Activated B cell treated with CpG ODN at 0.5 μM for 24 hours (primary cell): ENCODE results near the gene ELP6. TPM values are rescaled to one million over a fixed set of nuclear protein-coding genes. Genes with fewer than 3 reads are reported as not detected.

Experiments used
- ATAC-seq: fragments of 200-7000 bp; cut with Tn5 transposase; one replicate; pipeline ENCODE4 v1.10.0; 2021; ENCODE audit warnings: low read depth, mild to moderate bottlenecking, moderate library complexity
- CTCF ChIA-PET: fragments of 350-600 bp; sonication (Branson Sonifier 250); formaldehyde crosslinking; loops from one replicate; lab custom pipeline; 2021; ENCODE audit warnings: antibody characterized with exemption; lab: Charles Lee
- POLR2A ChIA-PET: fragments of 350-600 bp; sonication (Branson Sonifier 250); formaldehyde crosslinking; loops from one replicate; lab custom pipeline; 2021; ENCODE audit warnings: antibody characterized with exemption; lab: Charles Lee
- DNase-seq: peaks from one replicate; pipeline ENCODE4 v3.0.0; 2022
- H3K27ac Mint-ChIP-seq: one replicate; pipeline ENCODE4 v1.8.0; 2020; ENCODE audit warnings: mixed read lengths
- H3K27me3 Mint-ChIP-seq: one replicate; pipeline ENCODE4 v1.8.0; 2021; ENCODE audit warnings: mixed read lengths
- H3K36me3 Mint-ChIP-seq: one replicate; pipeline ENCODE4 v1.8.0; 2021; ENCODE audit warnings: low read depth, mixed read lengths
- H3K4me1 Mint-ChIP-seq: one replicate; pipeline ENCODE4 v1.8.0; 2021; ENCODE audit warnings: mixed read lengths
- H3K4me3 Mint-ChIP-seq: one replicate; pipeline ENCODE4 v1.8.0; 2020; ENCODE audit warnings: mild to moderate bottlenecking, mixed read lengths
- H3K9me3 Mint-ChIP-seq: one replicate; pipeline ENCODE4 v1.8.0; 2020; ENCODE audit warnings: mixed read lengths
- intact Hi-C: fragments of 100-400 bp; cut with micrococcal nuclease; formaldehyde crosslinking; loops from one replicate; pipeline ENCODE4 v1.15.1; 2024
- total RNA-seq: library from RNA; stranded (reverse); gene quantifications from 2 replicates; pipeline ENCODE4 v1.2.3, GENCODE V29; 2022
- TF ChIP-seq, protein P1 (sequence below): fragments of 200-600 bp; IDR thresholded peaks from one replicate; pipeline ENCODE4 v1.8.0; 2022; ENCODE audit warnings: antibody characterized with exemption, mild to moderate bottlenecking

The ELP6 gene
- total RNA-seq, 1 donor from 2014 or later = 45.4 TPM

DNA sequence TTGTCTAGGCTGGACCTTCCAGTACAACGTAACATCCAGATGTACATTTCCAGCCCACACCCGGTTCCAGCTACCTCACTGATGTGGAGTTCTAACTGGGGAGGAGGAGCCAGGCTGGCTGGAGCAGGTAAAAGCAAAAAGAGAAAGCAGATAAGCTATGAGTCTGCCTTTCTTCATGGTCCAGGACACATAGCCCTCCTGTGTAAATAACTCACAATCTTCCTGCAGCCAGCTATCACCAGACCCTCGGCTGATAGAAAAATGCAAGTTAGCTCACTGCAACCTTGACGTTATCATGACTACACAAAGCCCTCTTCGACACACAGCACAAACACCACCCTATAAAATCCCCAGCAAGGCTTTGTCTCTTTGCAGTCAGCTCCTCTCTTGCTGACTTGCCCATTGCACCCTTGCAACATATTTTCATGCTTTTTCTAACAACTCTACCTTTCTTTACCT lies 20.5 kb upstream of the ELP6 start:
- ATAC-seq = no peak
- intact Hi-C loops = no loop called here
- no peaks in the 10 kb centered on the region for H3K9me3 Mint-ChIP-seq
- H3K27ac Mint-ChIP-seq = no peak overlapping the region
- peaks cover 8% of the 10 kb centered on the region for H3K27me3 Mint-ChIP-seq
- TF ChIP-seq, protein P1, sequence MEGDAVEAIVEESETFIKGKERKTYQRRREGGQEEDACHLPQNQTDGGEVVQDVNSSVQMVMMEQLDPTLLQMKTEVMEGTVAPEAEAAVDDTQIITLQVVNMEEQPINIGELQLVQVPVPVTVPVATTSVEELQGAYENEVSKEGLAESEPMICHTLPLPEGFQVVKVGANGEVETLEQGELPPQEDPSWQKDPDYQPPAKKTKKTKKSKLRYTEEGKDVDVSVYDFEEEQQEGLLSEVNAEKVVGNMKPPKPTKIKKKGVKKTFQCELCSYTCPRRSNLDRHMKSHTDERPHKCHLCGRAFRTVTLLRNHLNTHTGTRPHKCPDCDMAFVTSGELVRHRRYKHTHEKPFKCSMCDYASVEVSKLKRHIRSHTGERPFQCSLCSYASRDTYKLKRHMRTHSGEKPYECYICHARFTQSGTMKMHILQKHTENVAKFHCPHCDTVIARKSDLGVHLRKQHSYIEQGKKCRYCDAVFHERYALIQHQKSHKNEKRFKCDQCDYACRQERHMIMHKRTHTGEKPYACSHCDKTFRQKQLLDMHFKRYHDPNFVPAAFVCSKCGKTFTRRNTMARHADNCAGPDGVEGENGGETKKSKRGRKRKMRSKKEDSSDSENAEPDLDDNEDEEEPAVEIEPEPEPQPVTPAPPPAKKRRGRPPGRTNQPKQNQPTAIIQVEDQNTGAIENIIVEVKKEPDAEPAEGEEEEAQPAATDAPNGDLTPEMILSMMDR = no peak
- no peaks in the 10 kb centered on the region for H3K4me1 Mint-ChIP-seq
- CTCF ChIA-PET = interaction anchor here (1.0 to 1.2 kb wide), 2 partner anchors 12 to 13 kb away, joined by 3 to 7 read pairs; no protein-coding TSS in a partner anchor
- H3K4me3 Mint-ChIP-seq = no peak overlapping the region
- no peaks in the 10 kb centered on the region for H3K36me3 Mint-ChIP-seq
- no peak for DNase-seq
- POLR2A ChIA-PET = interaction anchor here (0.6 kb wide), 1 partner anchor 98 kb away, joined by 3 read pairs; no protein-coding TSS in a partner anchor

DNA sequence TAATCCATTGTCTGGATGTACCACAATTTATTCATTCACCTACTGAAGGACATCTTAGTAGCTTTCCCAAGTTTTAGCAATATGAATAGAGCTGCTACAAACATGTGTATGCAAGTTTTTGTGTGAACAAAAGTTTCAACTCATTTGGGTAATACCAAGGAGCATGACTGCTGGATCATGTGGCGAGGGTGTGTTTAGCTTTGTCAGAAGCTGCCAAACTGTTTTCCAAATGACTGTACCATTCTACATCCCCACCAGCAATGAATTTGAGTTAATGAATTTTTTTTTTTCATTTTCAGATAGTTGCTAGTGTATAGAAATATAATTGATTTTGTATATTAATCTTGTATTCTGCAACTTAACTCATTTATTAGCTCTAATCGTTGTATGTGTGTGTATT lies 20.0 kb upstream of the ELP6 start:
- intact Hi-C loops = no loop called here
- H3K27ac Mint-ChIP-seq = no peak overlapping the region
- CTCF ChIA-PET = interaction anchor here (1.0 to 1.2 kb wide), 2 partner anchors 11 to 13 kb away, joined by 3 to 7 read pairs; no protein-coding TSS in a partner anchor
- no peaks in the 10 kb centered on the region for H3K36me3 Mint-ChIP-seq
- H3K4me1 Mint-ChIP-seq = no peaks in the 10 kb centered on the region
- no peak for ATAC-seq
- TF ChIP-seq, protein P1 = no peak
- no peak for DNase-seq
- peaks cover 3% of the 10 kb centered on the region for H3K27me3 Mint-ChIP-seq
- H3K4me3 Mint-ChIP-seq = no peak overlapping the region
- POLR2A ChIA-PET = interaction anchor here (0.6 kb wide), 1 partner anchor 98 kb away, joined by 3 read pairs; no protein-coding TSS in a partner anchor
- no peaks in the 10 kb centered on the region for H3K9me3 Mint-ChIP-seq

DNA sequence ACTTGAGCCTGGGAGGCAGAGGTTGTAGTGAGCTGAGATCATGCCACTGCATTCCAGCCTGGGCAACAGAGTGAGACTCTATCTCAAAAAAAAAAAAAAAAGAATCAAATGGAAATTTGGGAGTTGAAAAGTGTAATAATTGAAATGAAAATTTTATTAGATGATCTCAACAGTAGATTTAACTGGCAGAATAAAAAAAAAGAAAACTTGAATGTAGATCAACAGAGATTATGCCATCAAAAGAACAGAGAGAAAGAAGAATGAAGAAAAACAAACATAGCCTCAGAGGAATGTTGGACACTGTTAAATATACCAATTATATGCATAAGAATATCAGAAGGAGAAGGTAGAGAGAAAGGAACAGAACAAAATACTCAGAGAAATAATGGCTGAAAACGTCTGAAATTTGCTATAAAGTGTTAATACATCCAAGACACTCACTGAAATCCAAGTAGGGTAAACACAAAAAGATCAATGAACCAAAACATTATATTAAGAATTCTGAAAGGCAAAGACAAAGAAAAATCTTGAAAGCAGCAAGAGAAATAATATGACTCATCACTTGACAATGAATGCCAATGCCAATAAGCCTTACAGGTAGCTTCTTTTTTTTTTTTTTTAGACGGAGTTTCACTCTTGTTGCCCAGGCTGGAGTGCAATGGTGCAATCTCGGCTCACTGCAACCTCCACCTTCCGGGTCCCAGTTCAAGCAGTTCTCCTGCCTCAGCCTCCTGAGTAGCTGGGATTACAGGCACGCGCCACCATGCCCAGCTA lies 14.6 kb upstream of the ELP6 start:
- no peak for DNase-seq
- no peaks in the 10 kb centered on the region for H3K36me3 Mint-ChIP-seq
- H3K27ac Mint-ChIP-seq = no peak overlapping the region
- CTCF ChIA-PET = no interaction called here
- peaks cover 4% of the 10 kb centered on the region for H3K9me3 Mint-ChIP-seq
- POLR2A ChIA-PET = no interaction called here
- intact Hi-C loops = no loop called here
- TF ChIP-seq, protein P1 = no peak
- no peak for ATAC-seq
- no peak overlapping the region for H3K4me3 Mint-ChIP-seq
- H3K27me3 Mint-ChIP-seq = peaks cover 3% of the 10 kb centered on the region
- peaks cover 5% of the 10 kb centered on the region for H3K4me1 Mint-ChIP-seq

DNA sequence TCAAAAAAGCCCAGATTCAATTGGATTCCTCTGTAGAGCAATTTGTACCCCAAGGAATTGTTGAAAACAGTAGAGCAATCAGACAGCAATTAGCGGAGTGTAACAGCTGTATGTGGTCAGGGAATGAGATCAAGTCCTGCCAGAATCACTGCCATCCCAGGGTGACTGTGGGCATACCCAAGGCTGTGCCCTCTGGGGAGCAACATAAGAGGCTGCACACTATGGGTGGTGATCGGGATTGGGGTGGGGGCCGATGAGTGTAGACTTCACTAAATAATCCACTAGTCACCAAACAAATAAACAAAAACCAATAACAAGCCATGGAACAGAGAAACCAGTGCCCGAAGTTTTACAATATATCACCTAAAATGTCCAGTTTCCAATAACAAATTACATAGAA lies 12.1 kb upstream of the ELP6 start:
- H3K27ac Mint-ChIP-seq = no peak overlapping the region
- TF ChIP-seq, protein P1 = no peak

More for the DNA sequence above, 12.1 kb upstream of the ELP6 start:
- ATAC-seq (no peak), DNase-seq (no peak)
- intact Hi-C loops = no loop called here
- H3K4me1 Mint-ChIP-seq = peaks cover 8% of the 10 kb centered on the region
- ChIA-PET POLR2A (no interaction called here), CTCF (no interaction called here)
- peaks cover 3% of the 10 kb centered on the region for H3K27me3 Mint-ChIP-seq
- H3K4me3 Mint-ChIP-seq = no peak overlapping the region
- H3K9me3 Mint-ChIP-seq = peaks cover 4% of the 10 kb centered on the region
- no peaks in the 10 kb centered on the region for H3K36me3 Mint-ChIP-seq
